HepG2 (cell line): Measurements from ENCODE around the gene MAPK7. TPM values are rescaled to one million over a fixed set of nuclear protein-coding genes. Genes with fewer than 3 reads are reported as not detected.

Source experiments
- HES4 ChIP-seq: sonication (generic); formaldehyde crosslinking; IDR thresholded peaks from 2 replicates; pipeline ENCODE4 v1.9.0; 2021; ENCODE audit warnings: mild to moderate bottlenecking, missing genetic modification reagents, borderline replicate concordance
- KDM2A ChIP-seq: sonication (generic); formaldehyde crosslinking; IDR thresholded peaks from 2 replicates; pipeline ENCODE4 v1.4.0; 2020; ENCODE audit warnings: low read depth, missing genetic modification reagents, borderline replicate concordance
- NFKB2 ChIP-seq: sonication (generic); formaldehyde crosslinking; IDR thresholded peaks from 2 replicates; pipeline ENCODE4 v1.4.0; 2020; ENCODE audit warnings: missing genetic modification reagents, borderline replicate concordance
- ZBTB3 ChIP-seq: sonication (generic); formaldehyde crosslinking; IDR thresholded peaks from 2 replicates; pipeline ENCODE4 v1.4.0; 2020; ENCODE audit warnings: low read depth, mild to moderate bottlenecking, moderate library complexity, missing genetic modification reagents, borderline replicate concordance
- ZNF136 ChIP-seq: sonication (generic); formaldehyde crosslinking; IDR thresholded peaks from 2 replicates; pipeline ENCODE4 v1.8.1; 2022; ENCODE audit warnings: low read depth, mild to moderate bottlenecking, moderate library complexity, missing genetic modification reagents
- ZNF33A ChIP-seq: sonication (generic); formaldehyde crosslinking; IDR thresholded peaks from 2 replicates; pipeline ENCODE4 v1.5.1; 2020; ENCODE audit warnings: missing genetic modification reagents, mild to moderate bottlenecking, moderate library complexity, borderline replicate concordance
- ZNF552 ChIP-seq: sonication (generic); formaldehyde crosslinking; IDR thresholded peaks from 2 replicates; pipeline ENCODE4 v1.9.0; 2022; ENCODE audit warnings: missing genetic modification reagents, mild to moderate bottlenecking, borderline replicate concordance
- ZNF589 ChIP-seq: sonication (generic); formaldehyde crosslinking; conservative IDR thresholded peaks from 2 replicates; pipeline ENCODE4 v1.8.0; 2022; ENCODE audit warnings: mild to moderate bottlenecking, moderate library complexity, missing genetic modification reagents
- ZSCAN9 ChIP-seq: IDR thresholded peaks from 2 replicates; pipeline ENCODE4 v1.6.1; 2016; ENCODE audit warnings: borderline replicate concordance
- polyA plus RNA-seq, 8 experiments: library from polyadenylated mRNA; depleted of rRNA in 3 of 8; stranded (reverse) in 7 of 8; unstranded in 1 of 8; fragments of >200 nt; fragmentation: Illumina TruSeq in 4 of 8; extraction: Trizol in 4 of 8; gene quantifications; 2 replicates each; pipeline versions ENCODE4 v1.2.1 to v1.2.3, GENCODE V29; 2011 to 2016; ENCODE audit warnings: low read depth in 4 of 8, missing spikeins in 1 of 8, mixed read lengths in 1 of 8; ENCODE audit not compliant: insufficient read depth in 1 of 8
- total RNA-seq, 5 experiments: library from RNA; depleted of rRNA; stranded (reverse); fragments of >200 nt; fragmentation: Illumina TruSeq; extraction: Trizol; gene quantifications; 2 replicates each; pipeline ENCODE4 v1.2.3, GENCODE V29; 2016; ENCODE audit warnings: low read depth in 1 of 5
- TF ChIP-seq, protein P1 (sequence below): sonication (generic); formaldehyde crosslinking; IDR thresholded peaks from 2 replicates; pipeline ENCODE4 v1.4.0; 2020; ENCODE audit warnings: missing genetic modification reagents, low read depth, mild to moderate bottlenecking, borderline replicate concordance
- TF ChIP-seq, protein P2 (sequence below): IDR thresholded peaks from 2 replicates; pipeline ENCODE4 v1.6.1; 2016; ENCODE audit warnings: mild to moderate bottlenecking, missing biosample characterization, missing genetic modification reagents

The MAPK7 gene
- total and polyA plus RNA-seq, 2 of the 13 experiments (the other 11 are each of a cell fraction or from before 2014, with no cell fraction given), result 2.9 to 5.9 TPM

GRCh38 chr17:19336938-19337711 lies 41.2 kb upstream of the MAPK7 start (continued):
- TF ChIP-seq ZSCAN9 (CRISPR knock-in tag) (no peak), ZNF552 (CRISPR knock-in tag) (peak; percentile 75; the same call in 1 of the 2 replicates), ZNF33A (CRISPR knock-in tag) (no peak), HES4 (CRISPR knock-in tag) (no peak), KDM2A (CRISPR knock-in tag) (peak; percentile 53; the same call in 1 of the 2 replicates), ZBTB3 (CRISPR knock-in tag) (no peak), ZNF136 (CRISPR knock-in tag) (peak; percentile 47; the same call in 1 of the 2 replicates), NFKB2 (CRISPR knock-in tag) (peak; percentile 96), ZNF589 (CRISPR knock-in tag) (no peak)
- TF ChIP-seq, protein P1, sequence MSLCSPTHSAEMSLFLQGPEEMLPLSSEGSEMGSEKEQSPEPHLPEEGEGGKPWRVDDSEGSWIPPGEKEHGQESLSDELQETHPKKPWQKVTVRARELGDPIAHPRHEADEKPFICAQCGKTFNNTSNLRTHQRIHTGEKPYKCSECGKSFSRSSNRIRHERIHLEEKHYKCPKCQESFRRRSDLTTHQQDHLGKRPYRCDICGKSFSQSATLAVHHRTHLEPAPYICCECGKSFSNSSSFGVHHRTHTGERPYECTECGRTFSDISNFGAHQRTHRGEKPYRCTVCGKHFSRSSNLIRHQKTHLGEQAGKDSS (CRISPR knock-in tag), result no peak
- TF ChIP-seq, protein P2, sequence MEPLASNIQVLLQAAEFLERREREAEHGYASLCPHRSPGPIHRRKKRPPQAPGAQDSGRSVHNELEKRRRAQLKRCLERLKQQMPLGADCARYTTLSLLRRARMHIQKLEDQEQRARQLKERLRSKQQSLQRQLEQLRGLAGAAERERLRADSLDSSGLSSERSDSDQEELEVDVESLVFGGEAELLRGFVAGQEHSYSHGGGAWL (CRISPR knock-in tag), result peak; percentile 81; the same call in 1 of the 2 replicates
